GM19397 (cell line): ENCODE data around the gene SCRT2.
"Not testable (repeated sequence)": the region's sequence is repeated elsewhere in the genome, so short reads cannot be mapped to it uniquely, and the experiment has no call there.

ENCODE experiments used
- ATAC-seq: cut with Tn5 transposase; IDR thresholded peaks from one replicate; pipeline ENCODE4 v1.9.1; 2021; ENCODE audit warnings: mild to moderate bottlenecking, moderate library complexity; ENCODE audit not compliant: unreplicated experiment

The SCRT2 gene

DNA sequence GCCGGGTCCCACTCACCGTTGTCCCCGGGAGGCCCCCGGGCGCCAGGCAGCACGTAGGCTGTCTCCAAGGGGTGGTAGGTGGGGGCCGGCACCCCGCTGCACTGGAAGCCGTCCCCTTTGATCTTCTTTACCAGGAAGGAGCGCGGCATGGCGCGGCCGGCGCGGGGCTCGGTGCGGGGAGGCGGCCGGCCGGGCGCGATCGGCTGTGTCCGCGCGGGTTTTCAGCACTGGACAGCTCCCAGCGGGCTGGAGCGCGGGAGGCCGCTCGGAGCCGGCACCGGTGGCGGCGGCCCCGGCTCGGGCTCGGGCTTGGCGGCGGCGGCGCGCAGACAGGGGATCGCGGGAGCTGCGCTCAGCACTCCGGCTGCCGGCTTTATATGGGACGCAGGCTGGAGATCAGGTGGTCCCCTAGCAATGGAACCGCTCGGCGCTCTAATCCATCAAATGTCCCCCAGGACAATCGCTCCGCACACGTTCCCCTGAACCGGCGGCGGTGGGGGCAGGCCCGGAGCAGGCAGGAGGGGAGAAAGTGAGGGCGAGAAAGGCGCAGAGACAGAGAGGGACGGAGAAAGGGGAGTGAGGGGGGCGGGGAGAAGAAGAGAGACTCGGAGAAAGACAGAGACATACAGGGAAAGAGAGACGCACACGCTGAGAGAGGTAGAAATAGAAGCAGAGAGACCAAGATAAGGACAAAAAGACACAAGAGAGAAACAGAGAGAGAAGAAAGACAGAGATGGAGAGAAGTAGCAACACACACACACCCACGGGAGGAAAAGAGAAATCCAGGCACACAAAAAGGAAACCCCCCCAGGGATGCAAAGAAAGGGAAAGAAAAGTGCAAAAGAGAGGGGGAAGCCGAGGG lies at the start of gene SCRT2:
SCRT2 (minus strand) TSS at position 350 of the 862 bp plus-strand sequence; CDS start at position 149, 201 bp downstream.
- no peak for ATAC-seq

DNA sequence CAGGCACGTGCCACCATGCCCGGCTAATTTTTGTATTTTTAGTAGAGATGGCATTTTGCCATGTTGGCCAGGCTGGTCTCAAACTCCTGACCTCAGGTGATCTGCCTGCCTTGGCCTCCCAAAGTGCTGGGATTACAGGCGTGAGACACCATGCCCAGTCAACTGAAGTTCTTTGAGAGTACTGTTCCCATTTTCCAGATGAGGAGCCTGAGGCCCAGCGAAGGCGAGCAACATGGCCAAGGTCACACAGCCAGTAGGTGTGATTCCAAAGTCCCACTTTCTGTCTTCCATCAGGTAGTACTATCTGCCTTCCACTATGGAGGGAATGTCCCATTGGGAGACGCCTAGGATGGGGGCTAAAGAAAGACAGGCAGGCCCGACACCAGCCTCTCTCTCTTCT lies 49.2 kb upstream of the SCRT2 start:
- not testable (repeated sequence) for ATAC-seq

DNA sequence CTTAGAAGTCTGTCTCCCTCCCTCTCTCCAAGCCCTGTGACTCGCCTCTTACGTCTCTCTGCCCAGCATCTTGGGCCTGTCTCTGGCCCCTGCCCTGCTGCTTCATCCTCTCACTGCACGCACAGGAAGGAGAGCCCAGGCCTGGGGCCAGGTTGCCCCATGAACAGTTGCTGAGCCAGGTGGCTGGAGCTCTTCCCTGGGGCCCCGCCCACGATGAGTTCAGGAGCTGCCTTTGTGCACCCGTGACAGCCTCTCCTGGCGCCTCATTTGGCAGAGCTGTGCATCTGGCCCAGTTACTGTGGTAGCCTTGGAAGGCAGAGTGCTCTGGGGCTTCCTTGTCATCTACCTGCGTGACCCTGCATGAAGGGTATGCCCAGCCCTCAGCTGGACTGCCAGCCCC lies 48.2 kb upstream of the SCRT2 start:
- ATAC-seq = no peak

DNA sequence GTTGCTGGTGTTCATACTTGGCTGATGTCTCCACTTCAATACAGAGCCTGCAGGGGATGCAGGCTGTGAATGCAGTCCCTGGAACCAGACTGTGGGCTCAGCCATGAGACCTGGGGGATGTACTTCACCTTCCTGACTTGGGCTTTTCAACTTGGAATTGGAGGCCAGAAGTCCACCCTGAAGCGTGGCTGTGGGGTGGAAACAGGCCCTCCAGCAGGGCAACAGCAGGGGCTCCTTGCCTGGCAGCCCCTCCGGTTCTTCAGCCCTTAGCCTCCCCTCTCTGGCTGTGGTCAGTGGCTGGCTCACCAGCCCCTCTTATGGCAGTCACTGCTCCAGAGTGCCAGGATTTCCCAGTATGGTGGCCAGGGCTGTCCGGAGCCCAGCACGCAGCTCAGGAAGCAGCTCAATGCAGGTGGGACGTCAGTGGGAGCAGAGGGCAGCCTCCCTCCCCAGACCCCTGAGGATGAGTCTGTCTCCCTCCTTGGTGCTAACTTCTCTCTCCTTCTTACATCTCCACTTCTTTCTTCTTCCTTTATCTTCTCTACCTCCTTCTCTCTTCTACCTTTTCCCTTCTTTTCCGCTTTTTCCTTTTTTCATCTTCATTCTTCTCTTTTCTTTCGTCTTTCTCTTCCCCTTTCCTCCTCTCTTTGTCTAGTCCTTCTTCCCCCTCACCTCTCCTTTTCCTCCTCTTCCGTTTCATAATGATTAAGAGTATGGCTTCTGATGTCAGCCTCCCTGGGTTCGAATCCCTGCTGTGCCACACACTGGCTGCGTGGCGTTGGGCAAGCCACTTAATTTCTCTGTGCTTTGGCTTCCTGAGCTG lies 47.4 kb upstream of the SCRT2 start:
- ATAC-seq = no peak

DNA sequence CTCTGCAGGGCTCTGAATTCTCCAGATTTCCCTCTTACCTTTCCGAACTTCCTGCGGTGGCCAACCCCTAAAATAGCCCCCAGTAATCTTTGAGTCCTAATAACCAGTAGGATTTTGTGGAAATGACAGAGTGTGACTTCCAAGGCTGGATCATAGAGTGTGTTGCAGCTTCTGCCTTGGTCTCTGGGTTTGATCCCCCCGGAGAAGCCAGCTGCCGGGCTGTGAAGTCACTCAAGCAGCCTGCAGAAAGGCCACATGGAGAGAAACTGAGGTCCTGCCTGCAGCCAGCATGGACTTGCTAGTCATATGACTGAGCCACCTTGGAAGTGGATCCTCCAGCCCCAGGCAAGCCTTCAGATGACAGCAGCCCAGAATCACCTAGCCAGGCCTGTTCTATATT lies 46.3 kb upstream of the SCRT2 start:
- ATAC-seq = no peak

DNA sequence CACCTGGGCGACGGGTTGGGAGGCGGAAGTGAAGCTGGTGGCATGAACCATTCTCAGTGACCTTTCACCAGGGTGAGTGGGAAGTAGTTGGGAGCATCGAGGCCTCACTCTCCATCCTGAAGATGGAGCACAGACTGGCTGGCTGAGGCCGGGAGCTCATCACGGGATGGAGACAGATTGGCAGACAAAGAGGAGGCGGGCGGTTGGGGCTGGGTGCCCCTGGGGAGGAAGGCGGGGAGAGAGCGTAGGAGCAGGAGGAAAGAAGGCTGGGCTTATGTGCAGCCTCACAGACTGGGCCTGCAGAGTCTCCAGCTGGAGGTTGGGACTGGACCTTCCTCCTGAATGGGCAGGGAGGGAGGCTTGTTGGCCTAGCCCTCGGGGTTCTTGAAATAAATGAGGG lies 44.2 kb upstream of the SCRT2 start:
- ATAC-seq = no peak

DNA sequence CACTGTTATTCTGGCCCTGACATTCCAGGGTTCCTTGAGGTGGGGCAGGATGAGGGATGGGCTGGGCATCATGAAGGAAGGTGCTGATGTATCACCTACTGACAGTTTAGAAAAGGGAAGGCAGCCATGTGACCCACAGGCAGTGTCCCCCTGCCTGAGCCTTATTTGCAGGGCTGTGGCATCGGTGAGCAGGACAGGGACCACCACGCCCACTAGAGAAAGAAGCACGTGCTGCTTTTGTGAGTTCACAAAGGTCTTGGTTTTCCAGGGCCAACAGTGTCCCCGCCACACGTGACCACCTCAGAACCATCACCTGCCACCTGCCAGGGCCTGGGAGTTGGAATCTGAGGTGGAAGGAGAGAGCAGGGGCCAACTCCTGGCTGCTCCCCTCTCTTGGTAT lies 43.5 kb upstream of the SCRT2 start:
- ATAC-seq = no peak

DNA sequence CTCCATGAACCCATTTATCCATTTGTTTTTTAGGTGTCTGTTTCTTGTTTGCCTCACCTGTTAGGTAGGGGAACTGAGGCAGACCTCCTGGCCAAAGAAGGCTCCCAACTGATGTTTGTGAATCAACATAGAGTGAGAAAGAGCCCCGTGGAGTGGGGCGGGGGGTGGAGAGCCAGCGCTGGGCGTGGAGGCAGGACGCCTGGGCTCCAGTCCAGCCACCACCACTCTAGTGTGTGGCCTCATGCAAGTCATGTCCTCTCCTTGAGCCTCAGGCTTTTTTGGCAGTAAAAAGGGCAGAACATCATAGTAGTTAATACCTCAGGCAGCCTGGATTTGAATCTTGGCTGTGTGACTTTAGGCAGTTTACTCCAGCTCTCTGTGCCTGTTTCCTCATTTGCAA lies 42.2 kb upstream of the SCRT2 start:
- no peak for ATAC-seq

DNA sequence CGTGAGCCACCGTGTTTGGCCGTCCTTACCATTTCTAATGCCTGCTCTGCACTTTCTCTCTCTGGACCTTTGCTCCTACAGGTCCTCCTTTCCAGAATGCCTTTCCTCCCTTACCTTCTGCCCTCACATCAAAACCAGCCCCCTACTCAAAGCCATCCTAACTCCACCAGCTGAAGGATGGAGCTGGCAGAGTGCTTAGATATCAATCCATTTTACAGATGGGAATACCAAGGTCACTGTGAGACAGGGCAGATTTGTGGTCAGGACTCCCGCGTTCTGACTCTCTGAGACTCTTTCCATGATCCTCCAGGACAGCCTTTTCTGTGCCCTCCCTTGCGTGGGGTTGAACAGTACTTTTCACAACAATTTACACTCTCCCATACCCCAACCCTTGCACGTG lies 41.7 kb upstream of the SCRT2 start:
- no peak for ATAC-seq

DNA sequence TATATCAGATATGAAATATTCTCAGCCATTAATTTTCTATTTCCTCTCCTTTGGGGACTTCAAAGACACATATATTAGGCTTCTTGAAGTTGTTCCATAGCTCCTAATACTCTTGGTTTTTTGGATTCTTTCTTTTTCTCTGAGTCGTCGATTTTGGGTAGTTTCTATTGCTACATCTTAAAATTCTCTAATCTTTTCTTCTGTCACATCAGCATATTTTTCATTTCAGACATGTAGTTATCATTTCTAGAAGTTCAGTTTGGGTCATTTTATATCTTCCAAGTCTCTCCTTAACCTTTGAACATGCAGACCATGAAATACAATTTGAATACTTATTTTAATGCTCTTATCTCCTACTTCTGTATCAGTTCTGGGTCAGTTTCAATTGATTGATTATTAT lies 38.9 kb upstream of the SCRT2 start:
- no peak for ATAC-seq

DNA sequence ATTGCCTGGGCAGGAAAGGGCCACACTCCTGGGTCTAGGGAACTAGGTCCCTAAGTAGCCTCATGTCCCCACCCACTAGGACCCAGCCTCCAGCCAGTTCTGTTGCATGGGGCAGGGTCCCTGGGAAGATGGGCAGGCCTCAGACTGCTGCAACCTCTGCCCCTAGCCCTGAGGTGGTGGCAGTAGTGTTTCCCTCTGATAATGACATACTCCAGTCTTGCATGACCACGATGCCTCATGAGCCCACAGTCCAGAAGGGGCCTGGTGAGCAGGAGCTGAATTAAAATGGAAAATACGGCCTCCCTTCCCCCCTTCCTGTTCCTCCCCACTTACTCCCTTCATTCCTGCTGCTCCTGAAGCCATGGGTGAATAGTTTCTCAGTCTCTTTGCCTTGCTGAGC lies 36.0 kb upstream of the SCRT2 start:
- no peak for ATAC-seq

DNA sequence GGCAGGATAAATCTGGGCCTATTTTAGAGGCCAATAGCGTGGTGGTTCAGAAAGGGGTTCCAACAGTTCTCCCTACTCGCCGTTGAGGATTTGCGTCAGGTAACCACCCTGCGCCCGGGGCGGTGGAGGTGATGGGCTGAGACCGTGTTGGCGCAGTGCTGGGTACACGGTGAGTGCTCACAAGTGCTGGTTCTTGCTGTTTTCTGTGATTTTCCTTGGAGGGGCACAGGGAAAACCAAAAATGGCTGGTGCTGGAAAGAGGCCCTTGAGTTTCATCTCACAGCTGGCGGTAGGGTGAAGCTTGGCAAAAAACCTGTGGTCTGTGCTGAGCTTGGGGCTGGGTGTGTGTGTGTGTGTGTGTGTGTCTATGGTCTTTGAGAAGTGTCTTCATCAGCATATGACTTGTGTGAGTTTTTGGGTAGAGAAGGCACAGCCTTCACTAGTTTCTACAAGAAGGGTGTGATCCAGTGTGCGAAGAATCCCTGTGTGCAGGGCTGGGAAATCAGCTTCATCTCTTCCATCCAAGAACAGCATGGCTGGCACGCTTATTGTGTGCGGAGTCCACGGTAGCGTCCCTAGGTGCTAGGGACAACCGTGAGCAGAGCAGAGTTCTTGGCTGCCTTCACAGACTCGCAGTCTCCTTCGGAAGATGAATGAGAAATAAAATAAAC lies 35.3 kb upstream of the SCRT2 start:
- no peak for ATAC-seq

DNA sequence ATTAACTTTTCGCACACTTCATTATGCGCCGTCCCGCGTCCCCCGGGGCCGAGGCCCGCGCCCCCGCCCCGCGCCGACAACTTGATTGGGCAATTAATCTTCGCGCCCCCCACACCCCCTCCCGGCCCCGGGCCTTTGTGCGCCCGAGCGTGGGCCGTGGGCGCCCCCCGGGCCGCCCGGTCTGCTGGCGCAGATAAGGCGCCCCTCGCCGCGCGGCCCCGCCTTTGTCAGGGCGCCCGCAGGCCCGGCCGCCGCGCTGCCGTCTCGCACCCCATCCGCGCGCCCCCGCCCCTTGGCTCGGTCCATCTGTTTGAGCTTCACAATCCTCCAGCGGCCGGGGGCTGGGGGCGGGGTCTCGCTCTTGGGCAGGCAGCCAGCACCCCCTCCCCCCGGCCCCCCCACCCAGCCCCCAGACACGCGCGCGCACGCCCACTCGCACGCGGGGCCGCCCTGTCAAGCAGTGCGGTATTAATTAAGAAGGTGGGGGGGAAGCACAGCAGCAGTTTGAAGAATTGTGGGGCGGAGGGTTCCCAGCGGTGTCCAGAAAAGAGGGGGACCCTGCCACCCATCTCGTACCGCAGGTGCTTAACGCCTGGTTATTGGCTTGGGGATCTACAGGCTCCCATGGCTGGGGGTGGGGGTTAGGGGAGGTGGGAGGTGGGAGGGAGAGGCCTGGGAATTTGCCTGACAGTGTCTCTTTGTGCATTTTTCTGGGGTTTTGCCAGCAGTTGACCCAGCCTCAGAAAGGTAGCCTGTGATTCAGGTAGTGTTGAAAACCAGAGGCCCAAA lies 34.6 kb upstream of the SCRT2 start:
- no peak for ATAC-seq

DNA sequence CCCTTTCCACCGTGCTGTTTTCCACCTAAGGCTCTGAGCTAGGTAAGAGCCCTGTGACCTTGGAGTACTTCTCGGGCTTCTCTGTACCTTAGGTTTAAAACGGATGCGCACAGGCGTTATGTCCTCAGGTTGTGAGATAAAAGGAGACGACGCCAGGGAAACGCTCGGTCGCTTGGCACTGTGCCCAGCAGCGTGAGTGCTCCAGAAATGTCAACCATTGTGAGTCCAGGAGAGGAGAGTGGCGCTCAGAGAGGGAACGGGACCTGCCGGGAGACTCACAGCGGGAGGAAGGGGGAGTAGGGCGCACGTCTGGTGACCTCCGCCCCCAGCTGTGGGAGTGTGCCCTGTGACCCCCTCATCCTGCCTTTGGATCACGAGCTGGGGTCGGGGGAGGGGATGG lies 33.8 kb upstream of the SCRT2 start:
- no peak for ATAC-seq

DNA sequence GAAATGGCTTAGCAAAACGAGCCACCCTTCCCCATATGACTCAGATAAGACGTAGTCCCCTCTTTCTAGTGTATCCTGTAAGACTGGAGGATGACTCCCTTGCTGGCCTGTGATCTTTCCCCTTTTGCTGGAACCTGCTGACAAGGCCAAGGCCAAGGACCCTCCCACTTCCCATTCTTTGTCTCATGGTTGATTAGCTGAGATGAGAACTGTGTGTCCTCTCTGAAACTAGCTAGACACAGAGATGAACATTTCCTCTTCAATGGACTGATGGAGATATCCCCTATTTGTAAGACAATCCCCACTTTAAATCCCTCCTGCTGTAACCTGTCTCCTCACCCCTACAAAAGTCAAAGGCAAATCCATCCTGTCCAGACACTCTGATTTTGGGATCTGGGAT lies 33.4 kb upstream of the SCRT2 start:
- no peak for ATAC-seq

DNA sequence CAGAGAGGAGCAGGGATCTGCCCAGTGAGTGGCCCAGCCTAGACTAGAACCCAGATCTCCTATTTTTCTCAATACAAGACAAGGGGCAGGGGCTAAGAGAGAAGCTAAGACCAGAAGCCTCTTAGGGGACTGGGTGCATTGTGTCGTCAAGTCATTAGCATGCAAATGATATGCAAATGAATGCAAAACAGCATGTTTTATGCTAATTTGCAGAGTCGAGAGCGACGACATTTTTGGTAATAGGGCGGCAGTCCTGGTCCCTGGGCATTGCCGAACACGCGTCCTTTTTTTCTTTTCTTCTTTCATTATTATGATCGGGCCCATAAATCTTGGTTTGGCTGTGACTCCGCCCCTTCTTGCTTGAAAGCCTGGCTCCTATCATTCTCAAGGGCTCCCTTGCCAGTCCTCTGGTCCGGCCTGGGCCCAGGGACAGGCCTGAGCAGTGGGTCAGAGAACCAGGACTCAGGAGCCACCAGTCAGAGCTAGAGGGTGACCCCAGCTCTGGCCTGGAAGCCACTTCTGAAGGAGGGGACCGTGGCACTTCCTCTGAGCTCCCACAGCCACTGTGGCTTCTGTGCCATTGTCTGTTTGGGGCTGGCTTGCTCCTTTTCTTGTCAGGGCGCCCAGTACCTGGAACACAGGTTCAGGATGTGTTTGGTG lies 32.0 kb upstream of the SCRT2 start:
- no peak for ATAC-seq

DNA sequence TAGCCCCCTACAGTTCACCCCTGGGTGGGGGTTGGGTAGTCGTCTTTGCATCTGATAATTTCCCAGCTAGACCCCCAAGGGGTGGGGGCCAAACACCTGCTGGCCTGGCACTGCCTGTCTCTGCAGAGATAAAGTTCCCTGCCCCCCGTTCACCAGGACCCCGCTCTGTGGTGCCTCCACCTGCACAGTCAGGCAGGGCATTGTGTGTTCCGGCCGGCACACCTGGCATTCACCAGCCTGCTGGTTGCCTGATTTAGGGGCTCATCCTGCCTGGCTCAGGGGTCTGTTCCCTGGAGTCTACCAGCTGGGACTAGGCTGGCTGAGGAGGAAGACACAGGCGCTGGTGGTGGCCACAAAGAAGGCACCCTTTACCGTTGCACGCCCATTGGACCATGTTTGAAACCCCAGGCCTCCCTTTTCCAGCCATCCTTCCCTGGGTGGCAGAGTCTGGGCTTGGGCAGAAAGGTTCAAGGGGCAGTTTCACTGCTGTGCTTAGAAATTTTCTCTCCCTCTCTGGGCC lies 30.8 kb upstream of the SCRT2 start:
- no peak for ATAC-seq

DNA sequence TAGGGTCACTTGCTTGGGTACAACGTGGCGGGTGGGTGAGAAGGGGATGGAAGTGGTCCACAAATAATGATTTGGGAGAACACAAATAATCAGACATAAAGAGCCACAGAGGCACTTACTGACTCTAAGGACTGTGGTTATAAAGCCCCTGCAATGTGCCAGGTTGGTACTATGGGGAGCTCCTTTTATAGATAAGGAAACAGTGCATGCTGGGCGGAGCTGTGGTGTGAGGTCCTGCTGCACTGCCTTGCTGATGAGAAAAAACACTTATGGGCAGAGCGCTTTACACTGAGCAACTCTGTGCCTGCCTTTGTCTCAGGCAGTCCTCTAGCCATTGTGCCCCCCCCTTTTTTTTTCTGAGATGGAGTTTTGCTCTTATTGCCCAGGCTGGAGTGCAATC lies 29.1 kb upstream of the SCRT2 start:
- ATAC-seq = no peak

DNA sequence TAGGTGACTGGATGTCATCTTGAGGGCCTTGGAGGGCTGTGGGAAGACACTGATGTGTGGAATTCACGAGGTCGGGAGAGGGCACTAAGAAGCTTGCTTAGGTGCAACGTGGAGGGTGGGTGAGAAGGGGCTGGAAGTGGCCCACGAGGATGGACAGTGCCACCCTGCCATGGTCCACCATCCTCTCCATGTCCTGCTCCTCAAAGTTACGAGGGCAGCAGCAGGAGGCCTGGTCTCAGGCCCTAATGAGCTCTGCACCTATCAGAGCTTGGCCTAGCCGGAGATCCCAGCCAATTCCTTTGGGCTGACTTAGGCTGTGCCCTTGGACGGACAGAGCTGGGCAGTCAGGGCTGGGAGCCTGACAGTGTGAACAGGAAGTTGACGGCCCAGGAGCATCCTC lies 27.8 kb upstream of the SCRT2 start:
- no peak for ATAC-seq

DNA sequence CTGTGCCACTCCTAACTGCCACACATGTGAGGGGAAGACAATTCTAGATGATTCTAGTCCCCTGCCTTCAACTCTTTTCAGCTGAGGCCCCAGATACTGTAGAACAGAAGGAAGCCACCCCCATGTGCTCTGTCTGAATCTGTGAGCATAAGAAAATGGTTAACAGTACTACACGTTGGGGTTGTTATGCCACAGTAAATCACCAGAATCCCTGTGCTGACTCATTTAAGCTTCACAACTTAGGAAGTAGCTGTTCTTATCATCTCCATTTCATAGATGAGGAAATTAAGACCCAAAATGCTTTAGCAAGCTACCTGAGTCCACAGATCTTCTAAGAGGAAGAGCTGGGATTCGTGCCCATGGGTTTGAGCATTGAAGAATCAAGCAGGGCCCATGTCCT lies 27.4 kb upstream of the SCRT2 start:
- ATAC-seq = no peak
